ENCODE results near the gene NSD2.

Gene NSD2

DNA sequence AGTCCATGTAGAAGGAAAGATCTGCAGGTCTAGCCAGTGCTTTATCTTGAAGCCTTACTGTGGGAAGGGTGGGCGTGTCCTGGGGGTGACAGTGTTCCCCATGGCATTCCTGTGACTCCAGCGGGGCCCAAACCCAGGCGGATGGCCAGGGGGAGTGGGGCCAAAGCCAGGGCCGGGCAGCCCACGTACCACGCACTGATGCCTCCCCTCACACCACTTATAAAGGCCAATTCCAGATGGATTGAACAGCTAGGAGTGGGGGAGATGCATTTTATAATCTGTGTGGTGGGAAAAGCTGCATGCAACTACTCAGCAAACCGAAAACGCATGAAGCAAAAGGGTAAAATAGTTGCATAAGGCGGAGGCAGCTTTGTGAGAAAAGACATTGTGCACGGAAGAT lies 101.2 kb downstream of the NSD2 start:
- TF ChIP-seq ARNT (IDR thresholded peaks at IDR 0.05) (no peak), HDGF (IDR thresholded peaks at IDR 0.05; ENCODE audit: borderline replicate concordance) (no peak), SP1 (IDR thresholded peaks at IDR 0.05) (no peak), ELF4 (IDR thresholded peaks at IDR 0.05) (no peak), TARDBP (IDR thresholded peaks at IDR 0.05) (no peak), BHLHE40 (IDR thresholded peaks at IDR 0.05; ENCODE audit: borderline replicate concordance) (no peak), FOXA1 (IDR thresholded peaks at IDR 0.05) (no peak), L3MBTL2 (conservative IDR thresholded peaks at IDR 0.05) (no peak), CTBP1 (IDR thresholded peaks at IDR 0.05; ENCODE audit: borderline replicate concordance) (no peak), FOXM1 (IDR thresholded peaks at IDR 0.05; ENCODE audit: borderline replicate concordance) (no peak)
- TF ChIP-seq, protein P1, sequence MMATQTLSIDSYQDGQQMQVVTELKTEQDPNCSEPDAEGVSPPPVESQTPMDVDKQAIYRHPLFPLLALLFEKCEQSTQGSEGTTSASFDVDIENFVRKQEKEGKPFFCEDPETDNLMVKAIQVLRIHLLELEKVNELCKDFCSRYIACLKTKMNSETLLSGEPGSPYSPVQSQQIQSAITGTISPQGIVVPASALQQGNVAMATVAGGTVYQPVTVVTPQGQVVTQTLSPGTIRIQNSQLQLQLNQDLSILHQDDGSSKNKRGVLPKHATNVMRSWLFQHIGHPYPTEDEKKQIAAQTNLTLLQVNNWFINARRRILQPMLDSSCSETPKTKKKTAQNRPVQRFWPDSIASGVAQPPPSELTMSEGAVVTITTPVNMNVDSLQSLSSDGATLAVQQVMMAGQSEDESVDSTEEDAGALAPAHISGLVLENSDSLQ (IDR thresholded peaks at IDR 0.05), result no peak
- no peak for DNase-seq (ENCODE audit: extremely low spot score)
- ChIA-PET CTCF (no interaction called here), POLR2A (no interaction called here)

- ChIA-PET CTCF (no interaction called here), POLR2A (no interaction called here)
- no peak for DNase-seq (ENCODE audit: extremely low spot score)
- TF ChIP-seq ZNF384 (IDR thresholded peaks at IDR 0.05) (no peak), ARNT (IDR thresholded peaks at IDR 0.05) (no peak), HDGF (IDR thresholded peaks at IDR 0.05; ENCODE audit: borderline replicate concordance) (no peak), SUZ12 (IDR thresholded peaks at IDR 0.05) (no peak), FOXA1 (IDR thresholded peaks at IDR 0.05) (no peak), CTBP1 (IDR thresholded peaks at IDR 0.05; ENCODE audit: borderline replicate concordance) (no peak)
Observed at GRCh38 chr4:1973218-1973617, 102.0 kb downstream of the NSD2 start.

GRCh38 chr4:1973661-1974060 lies 102.5 kb downstream of the NSD2 start:
- POLR2A ChIA-PET, result no interaction called here
- TF ChIP-seq ZNF384 (IDR thresholded peaks at IDR 0.05), result no peak
- no peak for TF ChIP-seq ARNT (IDR thresholded peaks at IDR 0.05)
- TF ChIP-seq SUZ12 (IDR thresholded peaks at IDR 0.05), result no peak
- no peak for TF ChIP-seq HDGF (IDR thresholded peaks at IDR 0.05; ENCODE audit: borderline replicate concordance)
- no peak for TF ChIP-seq SP1 (IDR thresholded peaks at IDR 0.05)
- no peak for TF ChIP-seq FOXK2 (IDR thresholded peaks at IDR 0.05)
- TF ChIP-seq LEF1 (IDR thresholded peaks at IDR 0.05; ENCODE audit: borderline replicate concordance), result no peak
- TF ChIP-seq CTBP1 (IDR thresholded peaks at IDR 0.05; ENCODE audit: borderline replicate concordance), result no peak
- no peak for TF ChIP-seq L3MBTL2 (conservative IDR thresholded peaks at IDR 0.05)
- TF ChIP-seq, protein P1 (IDR thresholded peaks at IDR 0.05), result no peak
- TF ChIP-seq ELF4 (IDR thresholded peaks at IDR 0.05), result no peak
- TF ChIP-seq BHLHE40 (IDR thresholded peaks at IDR 0.05; ENCODE audit: borderline replicate concordance), result no peak
- no peak for TF ChIP-seq FOXM1 (IDR thresholded peaks at IDR 0.05; ENCODE audit: borderline replicate concordance)
- no peak for TF ChIP-seq TARDBP (IDR thresholded peaks at IDR 0.05)
- no peak for TF ChIP-seq NFRKB (IDR thresholded peaks at IDR 0.05)
- no peak for TF ChIP-seq FOXA1 (IDR thresholded peaks at IDR 0.05)
- CTCF ChIA-PET, result no interaction called here
- DNase-seq (ENCODE audit: extremely low spot score), result no peak

DNA sequence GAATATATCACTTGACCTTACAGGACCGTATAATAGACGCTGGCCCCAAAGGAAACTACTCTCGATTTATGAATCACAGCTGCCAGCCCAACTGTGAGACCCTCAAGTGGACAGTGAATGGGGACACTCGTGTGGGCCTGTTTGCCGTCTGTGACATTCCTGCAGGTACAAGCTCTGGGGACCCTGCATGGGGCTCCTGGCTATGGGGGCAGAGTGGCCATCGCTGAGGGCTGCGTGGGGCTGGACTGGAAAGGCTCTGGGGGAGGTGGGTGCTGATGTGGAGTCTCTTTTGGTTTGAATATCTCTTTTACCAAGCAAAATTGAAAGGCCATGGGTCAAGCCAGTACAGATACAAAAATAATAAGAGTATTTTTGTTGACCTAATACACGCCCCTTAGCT lies 103.6 kb downstream of the NSD2 start:
- ChIA-PET CTCF (interaction anchor here (0.6 to 1.3 kb wide), 2 partner anchors 32 to 226 kb away, joined by 3 to 4 read pairs; no protein-coding TSS in a partner anchor), POLR2A (no interaction called here)
- no peak for DNase-seq (ENCODE audit: extremely low spot score)
- TF ChIP-seq FOXA1 (IDR thresholded peaks at IDR 0.05) (no peak), L3MBTL2 (conservative IDR thresholded peaks at IDR 0.05) (no peak), BHLHE40 (IDR thresholded peaks at IDR 0.05; ENCODE audit: borderline replicate concordance) (no peak), ZNF384 (IDR thresholded peaks at IDR 0.05) (no peak), CTBP1 (IDR thresholded peaks at IDR 0.05; ENCODE audit: borderline replicate concordance) (no peak), NFRKB (IDR thresholded peaks at IDR 0.05) (no peak), TARDBP (IDR thresholded peaks at IDR 0.05) (no peak), FOXM1 (IDR thresholded peaks at IDR 0.05; ENCODE audit: borderline replicate concordance) (no peak), FOXK2 (IDR thresholded peaks at IDR 0.05) (no peak), SUZ12 (IDR thresholded peaks at IDR 0.05) (no peak), ELF4 (IDR thresholded peaks at IDR 0.05) (no peak), ARNT (IDR thresholded peaks at IDR 0.05) (no peak), SP1 (IDR thresholded peaks at IDR 0.05) (no peak), HDGF (IDR thresholded peaks at IDR 0.05; ENCODE audit: borderline replicate concordance) (no peak)
- TF ChIP-seq, protein P1 (IDR thresholded peaks at IDR 0.05), result no peak

GRCh38 chr4:1975391-1975801 lies 104.2 kb downstream of the NSD2 start:
- ChIA-PET POLR2A (no interaction called here), CTCF (interaction anchor here (1.3 kb wide), 1 partner anchor 227 kb away, joined by 3 read pairs; no protein-coding TSS in a partner anchor)
- DNase-seq (ENCODE audit: extremely low spot score), result no peak
- no peak for TF ChIP-seq TARDBP (IDR thresholded peaks at IDR 0.05)
- TF ChIP-seq LEF1 (IDR thresholded peaks at IDR 0.05; ENCODE audit: borderline replicate concordance), result no peak
- TF ChIP-seq HDGF (IDR thresholded peaks at IDR 0.05; ENCODE audit: borderline replicate concordance), result no peak
- TF ChIP-seq FOXK2 (IDR thresholded peaks at IDR 0.05), result no peak
- TF ChIP-seq L3MBTL2 (conservative IDR thresholded peaks at IDR 0.05), result no peak
- no peak for TF ChIP-seq BHLHE40 (IDR thresholded peaks at IDR 0.05; ENCODE audit: borderline replicate concordance)
- TF ChIP-seq ELF4 (IDR thresholded peaks at IDR 0.05), result no peak
- no peak for TF ChIP-seq CTBP1 (IDR thresholded peaks at IDR 0.05; ENCODE audit: borderline replicate concordance)
- no peak for TF ChIP-seq SP1 (IDR thresholded peaks at IDR 0.05)
- no peak for TF ChIP-seq NFRKB (IDR thresholded peaks at IDR 0.05)
- no peak for TF ChIP-seq FOXA1 (IDR thresholded peaks at IDR 0.05)
- TF ChIP-seq FOXM1 (IDR thresholded peaks at IDR 0.05; ENCODE audit: borderline replicate concordance), result no peak
- TF ChIP-seq SUZ12 (IDR thresholded peaks at IDR 0.05), result no peak
- no peak for TF ChIP-seq ZNF384 (IDR thresholded peaks at IDR 0.05)
- TF ChIP-seq, protein P1 (IDR thresholded peaks at IDR 0.05), result no peak
- no peak for TF ChIP-seq ARNT (IDR thresholded peaks at IDR 0.05)
